Activated CD8-positive, alpha-beta memory T cell treated with anti-CD3 and anti-CD28 coated beads, Interleukin-2, amount 50 U/mL, for 24 hours (primary cell): ENCODE results near the gene TBL2.
"Not testable (repeated sequence)": the region's sequence is repeated elsewhere in the genome, so short reads cannot be mapped to it uniquely, and the experiment has no call there.

ENCODE experiments used
- DNase-seq: peaks from one replicate; pipeline ENCODE4 v3.0.0-alpha.2; 2020; ENCODE audit errors: extremely low read depth

Gene TBL2

GRCh38 chr7:73535918-73536317, 42.5 kb downstream of the TBL2 start:
- not testable (repeated sequence) for DNase-seq

- no peak for DNase-seq
Measured at GRCh38 chr7:73533742-73534141, 44.6 kb downstream of the TBL2 start.

- no peak for DNase-seq
Measured at GRCh38 chr7:73532224-73532623, 46.2 kb downstream of the TBL2 start.

- DNase-seq, result no peak
Measured at GRCh38 chr7:73530800-73531199, 47.6 kb downstream of the TBL2 start.

GRCh38 chr7:73526896-73527821, 51.2 kb downstream of the TBL2 start:
- no peak for DNase-seq

- DNase-seq, result not testable (repeated sequence)
Measured at GRCh38 chr7:73526158-73526494, 52.3 kb downstream of the TBL2 start.

GRCh38 chr7:73522105-73522872, 56.1 kb downstream of the TBL2 start, which contains the start of gene BAZ1B:
Gene BAZ1B, minus strand, starts transcription at chr7:73522293. Its CDS starts 360 bp downstream, at chr7:73521933.
- DNase-seq, result peak; percentile 92

GRCh38 chr7:73521636-73522104, 56.7 kb downstream of the TBL2 start:
- no peak for DNase-seq

- no peak for DNase-seq
Measured at GRCh38 chr7:73520673-73521635, 57.4 kb downstream of the TBL2 start.

GRCh38 chr7:73519867-73520672, 58.3 kb downstream of the TBL2 start:
- DNase-seq, result no peak

GRCh38 chr7:73518470-73518869, 59.9 kb downstream of the TBL2 start:
- no peak for DNase-seq
